Measurements from ENCODE around the gene RPP25. TPM values are rescaled to one million over a fixed set of nuclear protein-coding genes. Genes with fewer than 3 reads are reported as not detected.

The RPP25 gene
- total RNA-seq, 1 experiment from 2014 or later: 31.3 TPM

GRCh38 chr15:74958908-74959585 lies 2.5 kb upstream of the RPP25 start:
- peak overlapping the region; percentile 88 for H3K4me3 Mint-ChIP-seq
- POLR2A ChIA-PET: interaction anchor here (0.6 to 2.0 kb wide), 4 partner anchors 8 to 261 kb away, joined by 3 to 6 read pairs (median 3); partner anchors contain the start of gene SCAMP5
- no peaks in the 10 kb centered on the region for H3K9me3 Mint-ChIP-seq
- CTCF ChIA-PET: interaction anchor here (0.5 to 2.7 kb wide), 13 partner anchors 8 to 458 kb away, joined by 3 to 23 read pairs (median 5); partner anchors contain the start of genes C15orf39 and SCAMP5
- peaks cover 33% of the 10 kb centered on the region for H3K4me1 Mint-ChIP-seq
- TF ChIP-seq ETV6 (CRISPR knock-in tag; IDR thresholded peaks at IDR 0.05) (no peak), GTF2I (CRISPR knock-in tag; conservative IDR thresholded peaks at IDR 0.05) (peak; percentile 85), SMAD4 (CRISPR knock-in tag; IDR thresholded peaks at IDR 0.05) (no peak)
- ATAC-seq (peak; percentile 1), DNase-seq (ENCODE audit: low spot score) (peak; percentile 63)
- H3K36me3 Mint-ChIP-seq: no peaks in the 10 kb centered on the region
- peaks cover 59% of the 10 kb centered on the region for H3K27me3 Mint-ChIP-seq (ENCODE audit: low read depth)
- peak overlapping the region; percentile 72; the same call in 1 of the 2 replicates for H3K27ac Mint-ChIP-seq

- peaks cover 36% of the 10 kb centered on the region for H3K4me1 Mint-ChIP-seq
These were observed 1.8 kb upstream of the RPP25 start for GRCh38 chr15:74958320-74958907.

DNA sequence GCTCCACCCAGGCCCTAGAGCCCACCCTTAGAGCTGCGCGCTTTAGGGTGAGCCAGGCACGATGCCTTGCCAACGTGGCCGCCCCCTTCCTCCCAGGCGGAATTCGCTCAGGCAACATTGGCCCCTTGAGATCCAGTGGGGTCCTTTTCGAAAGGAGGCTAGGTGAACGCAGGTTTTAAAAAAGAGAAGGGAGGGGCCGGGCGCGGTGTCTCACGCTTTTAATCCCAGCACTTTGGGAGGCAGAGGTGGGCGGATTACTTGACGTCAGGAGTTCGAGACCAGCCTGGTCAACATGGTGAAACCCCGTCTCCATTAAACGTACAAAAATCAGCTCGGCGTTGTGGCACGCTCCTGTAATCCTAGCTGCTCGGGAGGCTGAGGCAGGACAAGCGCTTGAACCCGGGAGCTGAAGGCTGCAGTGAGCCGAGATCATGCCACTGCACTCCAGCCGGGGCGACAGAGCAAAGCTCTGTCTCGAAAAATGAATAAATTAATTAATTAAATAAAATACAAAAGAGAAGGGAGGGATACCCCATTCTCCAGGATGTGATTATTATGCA lies 984 bp upstream of the RPP25 start:
- no peaks in the 10 kb centered on the region for H3K9me3 Mint-ChIP-seq
- CTCF ChIA-PET: interaction anchor here (0.8 to 4.0 kb wide), 16 partner anchors 11 to 350 kb away, joined by 3 to 24 read pairs (median 5); partner anchors contain the start of genes C15orf39, CPLX3, PPCDC and SCAMP5
- H3K4me3 Mint-ChIP-seq: peak overlapping the region; percentile 88
- ATAC-seq (no peak; the same call in 1 of the 2 replicates), DNase-seq (ENCODE audit: low spot score) (peak; percentile 50)
- H3K27me3 Mint-ChIP-seq (ENCODE audit: low read depth): peaks cover 56% of the 10 kb centered on the region
- H3K36me3 Mint-ChIP-seq: no peaks in the 10 kb centered on the region
- POLR2A ChIA-PET: interaction anchor here (0.6 to 2.1 kb wide), 4 partner anchors 31 to 79 kb away, joined by 3 to 14 read pairs (median 4); partner anchors contain the start of gene SCAMP5
- no peak overlapping the region for H3K27ac Mint-ChIP-seq
- H3K4me1 Mint-ChIP-seq: peaks cover 36% of the 10 kb centered on the region
- TF ChIP-seq FOXK1 (CRISPR knock-in tag; IDR thresholded peaks at IDR 0.05) (no peak; the same call in 1 of the 2 replicates), FOXP4 (CRISPR knock-in tag; IDR thresholded peaks at IDR 0.05) (peak; percentile 60; the same call in 1 of the 2 replicates), ATF1 (CRISPR knock-in tag; IDR thresholded peaks at IDR 0.05) (no peak), TEAD1 (CRISPR knock-in tag; IDR thresholded peaks at IDR 0.05) (no peak), E2F1 (CRISPR knock-in tag; IDR thresholded peaks at IDR 0.05) (no peak), SP1 (CRISPR knock-in tag; conservative IDR thresholded peaks at IDR 0.05) (no peak), NFATC4 (CRISPR knock-in tag; IDR thresholded peaks at IDR 0.05) (no peak), SOX15 (CRISPR knock-in tag; IDR thresholded peaks at IDR 0.05) (no peak), ESRRA (CRISPR knock-in tag; IDR thresholded peaks at IDR 0.05; ENCODE audit: borderline replicate concordance) (0 out of 2 replicates have a peak, but pooled peaks have one; percentile 22), TP53 (CRISPR knock-in tag; IDR thresholded peaks at IDR 0.05) (peak; percentile 67; the same call in 1 of the 2 replicates)
- TF ChIP-seq, protein P1, sequence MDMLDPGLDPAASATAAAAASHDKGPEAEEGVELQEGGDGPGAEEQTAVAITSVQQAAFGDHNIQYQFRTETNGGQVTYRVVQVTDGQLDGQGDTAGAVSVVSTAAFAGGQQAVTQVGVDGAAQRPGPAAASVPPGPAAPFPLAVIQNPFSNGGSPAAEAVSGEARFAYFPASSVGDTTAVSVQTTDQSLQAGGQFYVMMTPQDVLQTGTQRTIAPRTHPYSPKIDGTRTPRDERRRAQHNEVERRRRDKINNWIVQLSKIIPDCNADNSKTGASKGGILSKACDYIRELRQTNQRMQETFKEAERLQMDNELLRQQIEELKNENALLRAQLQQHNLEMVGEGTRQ (CRISPR knock-in tag; IDR thresholded peaks at IDR 0.05): no peak

More at GRCh38 chr15:74958320-74958907, 1.8 kb upstream of the RPP25 start:
- peak; percentile 17 for ATAC-seq
- peak overlapping the region; percentile 88 for H3K4me3 Mint-ChIP-seq
- POLR2A ChIA-PET: interaction anchor here (0.6 to 2.0 kb wide), 4 partner anchors 8 to 260 kb away, joined by 3 to 6 read pairs (median 3); partner anchors contain the start of gene SCAMP5
- peak; percentile 50 for DNase-seq (ENCODE audit: low spot score)
- CTCF ChIA-PET: interaction anchor here (0.5 to 3.7 kb wide), 12 partner anchors 8 to 457 kb away, joined by 3 to 23 read pairs (median 5); partner anchors contain the start of genes C15orf39 and SCAMP5
- H3K27ac Mint-ChIP-seq: peak overlapping the region; percentile 72; the same call in 1 of the 2 replicates
- TF ChIP-seq RORB (CRISPR knock-in tag; IDR thresholded peaks at IDR 0.05) (no peak), TEAD1 (CRISPR knock-in tag; IDR thresholded peaks at IDR 0.05) (peak; percentile 25; the same call in 1 of the 2 replicates)
- TF ChIP-seq, protein P2, sequence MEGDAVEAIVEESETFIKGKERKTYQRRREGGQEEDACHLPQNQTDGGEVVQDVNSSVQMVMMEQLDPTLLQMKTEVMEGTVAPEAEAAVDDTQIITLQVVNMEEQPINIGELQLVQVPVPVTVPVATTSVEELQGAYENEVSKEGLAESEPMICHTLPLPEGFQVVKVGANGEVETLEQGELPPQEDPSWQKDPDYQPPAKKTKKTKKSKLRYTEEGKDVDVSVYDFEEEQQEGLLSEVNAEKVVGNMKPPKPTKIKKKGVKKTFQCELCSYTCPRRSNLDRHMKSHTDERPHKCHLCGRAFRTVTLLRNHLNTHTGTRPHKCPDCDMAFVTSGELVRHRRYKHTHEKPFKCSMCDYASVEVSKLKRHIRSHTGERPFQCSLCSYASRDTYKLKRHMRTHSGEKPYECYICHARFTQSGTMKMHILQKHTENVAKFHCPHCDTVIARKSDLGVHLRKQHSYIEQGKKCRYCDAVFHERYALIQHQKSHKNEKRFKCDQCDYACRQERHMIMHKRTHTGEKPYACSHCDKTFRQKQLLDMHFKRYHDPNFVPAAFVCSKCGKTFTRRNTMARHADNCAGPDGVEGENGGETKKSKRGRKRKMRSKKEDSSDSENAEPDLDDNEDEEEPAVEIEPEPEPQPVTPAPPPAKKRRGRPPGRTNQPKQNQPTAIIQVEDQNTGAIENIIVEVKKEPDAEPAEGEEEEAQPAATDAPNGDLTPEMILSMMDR (IDR thresholded peaks at IDR 0.05): no peak
- TF ChIP-seq, protein P3, sequence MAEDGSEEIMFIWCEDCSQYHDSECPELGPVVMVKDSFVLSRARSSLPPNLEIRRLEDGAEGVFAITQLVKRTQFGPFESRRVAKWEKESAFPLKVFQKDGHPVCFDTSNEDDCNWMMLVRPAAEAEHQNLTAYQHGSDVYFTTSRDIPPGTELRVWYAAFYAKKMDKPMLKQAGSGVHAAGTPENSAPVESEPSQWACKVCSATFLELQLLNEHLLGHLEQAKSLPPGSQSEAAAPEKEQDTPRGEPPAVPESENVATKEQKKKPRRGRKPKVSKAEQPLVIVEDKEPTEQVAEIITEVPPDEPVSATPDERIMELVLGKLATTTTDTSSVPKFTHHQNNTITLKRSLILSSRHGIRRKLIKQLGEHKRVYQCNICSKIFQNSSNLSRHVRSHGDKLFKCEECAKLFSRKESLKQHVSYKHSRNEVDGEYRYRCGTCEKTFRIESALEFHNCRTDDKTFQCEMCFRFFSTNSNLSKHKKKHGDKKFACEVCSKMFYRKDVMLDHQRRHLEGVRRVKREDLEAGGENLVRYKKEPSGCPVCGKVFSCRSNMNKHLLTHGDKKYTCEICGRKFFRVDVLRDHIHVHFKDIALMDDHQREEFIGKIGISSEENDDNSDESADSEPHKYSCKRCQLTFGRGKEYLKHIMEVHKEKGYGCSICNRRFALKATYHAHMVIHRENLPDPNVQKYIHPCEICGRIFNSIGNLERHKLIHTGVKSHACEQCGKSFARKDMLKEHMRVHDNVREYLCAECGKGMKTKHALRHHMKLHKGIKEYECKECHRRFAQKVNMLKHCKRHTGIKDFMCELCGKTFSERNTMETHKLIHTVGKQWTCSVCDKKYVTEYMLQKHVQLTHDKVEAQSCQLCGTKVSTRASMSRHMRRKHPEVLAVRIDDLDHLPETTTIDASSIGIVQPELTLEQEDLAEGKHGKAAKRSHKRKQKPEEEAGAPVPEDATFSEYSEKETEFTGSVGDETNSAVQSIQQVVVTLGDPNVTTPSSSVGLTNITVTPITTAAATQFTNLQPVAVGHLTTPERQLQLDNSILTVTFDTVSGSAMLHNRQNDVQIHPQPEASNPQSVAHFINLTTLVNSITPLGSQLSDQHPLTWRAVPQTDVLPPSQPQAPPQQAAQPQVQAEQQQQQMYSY (CRISPR knock-in tag; IDR thresholded peaks at IDR 0.05): peak; percentile 13; the same call in 1 of the 2 replicates
- H3K9me3 Mint-ChIP-seq: no peaks in the 10 kb centered on the region
- H3K27me3 Mint-ChIP-seq (ENCODE audit: low read depth): peaks cover 59% of the 10 kb centered on the region
- H3K36me3 Mint-ChIP-seq: no peaks in the 10 kb centered on the region

Data from WTC11 (cell line).